DMS153 (cell line): ENCODE measurements around the gene CFC1.
"Not testable (repeated sequence)": the region's sequence is repeated elsewhere in the genome, so short reads cannot be mapped to it uniquely, and the experiment has no call there.

ENCODE experiments used
- DNase-seq: peaks from one replicate; lab custom pipeline; 2025; lab: John Stamatoyannopoulos, UW

Gene CFC1

GRCh38 chr2:130583582-130583981 is 15.8 kb downstream of the CFC1 start:
- not testable (repeated sequence) for DNase-seq

GRCh38 chr2:130582970-130583369 is 16.4 kb downstream of the CFC1 start:
- DNase-seq, result not testable (repeated sequence)

- not testable (repeated sequence) for DNase-seq
Measured at GRCh38 chr2:130581491-130581890, 17.9 kb downstream of the CFC1 start.

- not testable (repeated sequence) for DNase-seq
Measured at GRCh38 chr2:130579121-130579520, 20.3 kb downstream of the CFC1 start.

- not testable (repeated sequence) for DNase-seq
Measured at GRCh38 chr2:130577559-130577958, 21.8 kb downstream of the CFC1 start.

- DNase-seq, result not testable (repeated sequence)
Measured at GRCh38 chr2:130576209-130576784, 23.1 kb downstream of the CFC1 start.

GRCh38 chr2:130574230-130574629 is 25.1 kb downstream of the CFC1 start:
- not testable (repeated sequence) for DNase-seq

- DNase-seq, result not testable (repeated sequence)
Measured at GRCh38 chr2:130571929-130572328, 27.4 kb downstream of the CFC1 start.

GRCh38 chr2:130566165-130566564 is 33.2 kb downstream of the CFC1 start:
- not testable (repeated sequence) for DNase-seq

GRCh38 chr2:130556441-130556840 is 42.9 kb downstream of the CFC1 start:
- DNase-seq, result not testable (repeated sequence)

GRCh38 chr2:130554178-130554577 is 45.2 kb downstream of the CFC1 start:
- not testable (repeated sequence) for DNase-seq

GRCh38 chr2:130549475-130549874 is 49.9 kb downstream of the CFC1 start:
- not testable (repeated sequence) for DNase-seq

GRCh38 chr2:130548418-130548817 is 51.0 kb downstream of the CFC1 start:
- DNase-seq, result not testable (repeated sequence)

- DNase-seq, result not testable (repeated sequence)
Measured at GRCh38 chr2:130544978-130545377, 54.4 kb downstream of the CFC1 start.

GRCh38 chr2:130543785-130544528 is 55.4 kb downstream of the CFC1 start:
- DNase-seq, result not testable (repeated sequence)

GRCh38 chr2:130542789-130543188 is 56.6 kb downstream of the CFC1 start:
- not testable (repeated sequence) for DNase-seq
